ENCODE measurements around the gene TFCP2L1.
"Not testable (repeated sequence)": the region's sequence is repeated elsewhere in the genome, so short reads cannot be mapped to it uniquely, and the experiment has no call there.

The TFCP2L1 gene

GRCh38 chr2:121307048-121307447 is 22.0 kb upstream of the TFCP2L1 start:
- H3K4me3 ChIP-seq (ENCODE audit: low read depth, low read length), result no peak overlapping the region
- no peak for DNase-seq (ENCODE audit: low read depth)
- no peak for TF ChIP-seq CTCF (conservative IDR thresholded peaks at IDR 0.05; ENCODE audit: low read depth, low read length)

- no peak for TF ChIP-seq CTCF (conservative IDR thresholded peaks at IDR 0.05; ENCODE audit: low read depth, low read length)
- no peak for DNase-seq (ENCODE audit: low read depth)
- no peak overlapping the region for H3K4me3 ChIP-seq (ENCODE audit: low read depth, low read length)
These were observed 19.9 kb upstream of the TFCP2L1 start for GRCh38 chr2:121304941-121305340.

DNA sequence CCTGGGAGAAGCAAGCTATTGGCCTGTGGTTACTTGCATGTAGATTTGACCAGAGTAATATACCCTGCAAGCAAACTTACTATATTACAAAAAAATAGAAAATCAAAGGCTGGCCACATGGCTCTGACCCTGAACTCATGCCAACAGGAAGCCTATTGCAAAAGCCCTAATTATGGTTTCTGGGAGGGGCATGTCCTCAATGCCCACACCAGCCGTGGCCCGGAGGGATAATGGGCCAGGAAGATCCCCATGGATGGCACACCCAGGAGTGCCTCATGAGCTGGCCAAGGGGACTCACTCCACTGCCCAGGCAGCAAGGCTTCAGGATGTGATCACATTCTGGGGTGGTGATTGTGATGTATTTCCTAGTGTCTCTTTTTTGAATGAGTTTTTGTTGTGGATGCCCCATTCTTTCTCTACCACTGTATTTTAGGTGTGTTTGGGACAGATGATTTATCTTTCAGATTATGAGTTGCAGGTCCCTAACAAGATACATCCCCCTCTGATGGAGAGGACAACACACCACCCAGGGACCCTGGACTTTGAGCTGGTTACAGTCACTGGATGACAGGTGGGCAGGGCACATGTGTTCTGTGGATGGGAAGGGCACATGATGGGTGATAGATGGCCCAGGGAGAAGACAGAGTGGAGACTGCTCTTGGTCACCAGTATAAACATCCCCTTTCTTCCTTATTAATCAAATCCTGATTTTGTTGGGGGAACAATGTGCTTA is 18.7 kb upstream of the TFCP2L1 start:
- no peak for DNase-seq (ENCODE audit: low read depth)
- no peak for TF ChIP-seq CTCF (conservative IDR thresholded peaks at IDR 0.05; ENCODE audit: low read depth, low read length)
- no peak overlapping the region for H3K4me3 ChIP-seq (ENCODE audit: low read depth, low read length)

GRCh38 chr2:121301190-121301589 is 16.2 kb upstream of the TFCP2L1 start:
- H3K4me3 ChIP-seq (ENCODE audit: low read depth, low read length); DNase-seq (ENCODE audit: low read depth): not testable (repeated sequence)

- DNase-seq (ENCODE audit: low read depth), result no peak
- no peak for TF ChIP-seq CTCF (conservative IDR thresholded peaks at IDR 0.05; ENCODE audit: low read depth, low read length)
- H3K4me3 ChIP-seq (ENCODE audit: low read depth, low read length), result no peak overlapping the region
These were observed 13.5 kb upstream of the TFCP2L1 start for GRCh38 chr2:121298476-121298875.

- DNase-seq (ENCODE audit: low read depth); H3K4me3 ChIP-seq (ENCODE audit: low read depth, low read length): not testable (repeated sequence)
These were observed 12.9 kb upstream of the TFCP2L1 start for GRCh38 chr2:121297866-121298265.

DNA sequence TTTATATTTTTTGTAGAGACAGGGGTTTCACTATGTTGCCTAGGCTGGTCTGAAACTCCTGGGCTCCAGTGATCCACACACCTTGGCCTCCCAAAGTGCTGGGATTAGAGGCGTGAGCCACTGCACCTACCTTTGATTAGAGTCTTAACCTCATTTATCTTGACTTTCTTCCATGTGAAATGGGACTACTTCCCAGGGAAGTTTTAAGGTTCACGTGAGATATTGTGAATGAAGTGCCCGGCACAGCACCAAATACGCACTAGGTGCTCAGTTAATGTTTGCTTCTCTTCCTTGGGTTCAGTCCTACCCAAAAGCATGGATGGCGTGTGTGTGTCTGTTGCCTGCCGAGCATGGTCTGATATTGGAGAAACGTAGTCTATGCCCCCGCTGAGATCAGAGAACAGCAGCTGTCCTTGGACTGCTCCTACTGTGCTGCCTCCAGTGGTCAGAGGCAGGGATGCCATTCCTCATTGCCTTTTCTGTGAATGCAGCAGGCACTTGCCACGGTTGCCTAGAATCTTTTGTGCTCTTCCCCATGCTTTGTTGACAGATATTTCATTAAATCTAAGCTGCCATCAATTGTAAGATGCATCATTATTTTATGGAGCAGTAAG is 12.3 kb upstream of the TFCP2L1 start:
- DNase-seq (ENCODE audit: low read depth), result peak; percentile 69
- TF ChIP-seq CTCF (conservative IDR thresholded peaks at IDR 0.05; ENCODE audit: low read depth, low read length), result peak; percentile 88
- no peak overlapping the region for H3K4me3 ChIP-seq (ENCODE audit: low read depth, low read length)
